Right lobe of liver (tissue), 6 donors: Measurements from ENCODE around the gene MYRIP. TPM values are rescaled to one million over a fixed set of nuclear protein-coding genes. Genes with fewer than 3 reads are reported as not detected.

Source experiments
- ATAC-seq, 4 donors: fragments of 200-7000 bp; cut with Tn5 transposase; one replicate each; pipeline ENCODE4 v1.9.1; 2020; ENCODE audit warnings: mild to moderate bottlenecking in 4 of 4, moderate library complexity in 4 of 4
- DNase-seq, 3 donors: peaks; one replicate each; pipeline ENCODE4 v3.0.0-alpha.2; 2020
- H3K27ac ChIP-seq, 3 donors: fragments of 200-600 bp; one replicate each; pipeline ENCODE4 v1.8.0; 2022
- H3K27me3 ChIP-seq, 2 donors: fragments of 200-600 bp; one replicate each; pipeline ENCODE4 v1.8.0; 2022
- H3K36me3 ChIP-seq, 4 donors: fragments of 200-600 bp; sonication (generic) in 1 of 4; one replicate each; pipeline versions ENCODE4 v1.5.1 to v1.8.0; 2017 to 2022; ENCODE audit warnings: control low read depth in 1 of 4
- H3K4me1 ChIP-seq, 4 donors: fragments of 200-600 bp; sonication (generic) in 1 of 4; one replicate each; pipeline versions ENCODE4 v1.5.1 to v1.8.0; 2017 to 2022; ENCODE audit warnings: control low read depth in 1 of 4
- H3K4me3 ChIP-seq, 3 donors: fragments of 200-600 bp; one replicate each; pipeline ENCODE4 v1.8.0; 2022
- H3K9me3 ChIP-seq, 4 donors: fragments of 200-600 bp; sonication (generic) in 1 of 4; one replicate each; pipeline versions ENCODE4 v1.5.1 to v1.8.0; 2017 to 2022; ENCODE audit warnings: control low read depth in 1 of 4
- POLR2A ChIP-seq: fragments of 450-650 bp; IDR thresholded peaks from one replicate; pipeline ENCODE4 v1.6.1; 2017; ENCODE audit warnings: antibody characterized with exemption, mild to moderate bottlenecking
- WGBS: methylation state at CpG from one replicate; pipeline ENCODE4 v1.1.6; 2018; ENCODE audit warnings: low coverage, low lambda C conversion rate; ENCODE audit not compliant: insufficient coverage; ENCODE audit errors: missing lambda C conversion rate; 5-methylcytosine and 5-hydroxymethylcytosine counted together
- intact Hi-C, 2 donors: fragments of 100-400 bp; cut with DNase I; formaldehyde crosslinking; loops; one replicate each; pipeline versions ENCODE4 v1.11.2 to v1.14.1; 2022
- total RNA-seq, 6 experiments: library from RNA; depleted of rRNA in 2 of 6; stranded (reverse); fragments of >200 nt in 2 of 6; fragmentation: NEBNext Ultra II Directional in 3 of 6; extraction: Animal tissue kit (Norgen Biotek cat#: 25700) in 3 of 6; gene quantifications; one replicate each; pipeline versions ENCODE4 v1.1.0 to v1.2.4, GENCODE V29; 2016 to 2023
- TF ChIP-seq, protein P1 (sequence below), 4 donors: fragments of 200-600 bp in 3 of 4; fragments of 450-650 bp in 1 of 4; IDR thresholded peaks; one replicate each; pipeline versions ENCODE4 v1.5.1 to v1.8.0; 2016 to 2022; ENCODE audit warnings: antibody characterized with exemption in 4 of 4, mild to moderate bottlenecking in 2 of 4
- donor health status: DM: no; HTN: yes; CAD: no.
- donor health status: DM: no; HTN: no; CAD: no.
- donor health status: DM: no; HTN: no; CAD: no.
- donor health status: DM: no; HTN: yes; CAD: no.
- donor health status: DM: no; HTN: yes; CAD: no.

Gene MYRIP
- total RNA-seq, 6 experiments from 2014 or later = 14.3 to 23.2 (median 19.0) TPM

DNA sequence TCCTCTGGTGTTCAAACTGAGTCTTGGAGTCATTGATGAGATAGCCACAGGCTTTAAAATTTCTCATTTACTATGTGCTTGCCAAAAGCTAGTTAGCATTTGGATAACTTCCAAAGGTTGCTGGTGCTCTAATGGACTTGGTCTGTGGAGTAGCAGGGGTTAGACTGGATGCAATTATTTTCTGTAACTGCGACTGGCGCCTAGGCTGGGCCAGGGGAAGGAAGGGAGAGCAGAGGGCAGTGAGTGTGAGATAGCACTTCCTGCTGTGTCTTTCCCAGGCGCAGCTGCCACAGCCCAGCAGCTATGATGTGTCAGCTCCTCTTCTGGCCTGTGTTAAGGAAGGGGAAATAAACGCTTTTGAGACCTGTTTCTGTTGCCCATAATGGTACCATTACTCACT is 98.6 kb downstream of the MYRIP start:
- 66% methylated on average over 3 of the region's 4 CpGs for WGBS
- TF ChIP-seq, protein P1, sequence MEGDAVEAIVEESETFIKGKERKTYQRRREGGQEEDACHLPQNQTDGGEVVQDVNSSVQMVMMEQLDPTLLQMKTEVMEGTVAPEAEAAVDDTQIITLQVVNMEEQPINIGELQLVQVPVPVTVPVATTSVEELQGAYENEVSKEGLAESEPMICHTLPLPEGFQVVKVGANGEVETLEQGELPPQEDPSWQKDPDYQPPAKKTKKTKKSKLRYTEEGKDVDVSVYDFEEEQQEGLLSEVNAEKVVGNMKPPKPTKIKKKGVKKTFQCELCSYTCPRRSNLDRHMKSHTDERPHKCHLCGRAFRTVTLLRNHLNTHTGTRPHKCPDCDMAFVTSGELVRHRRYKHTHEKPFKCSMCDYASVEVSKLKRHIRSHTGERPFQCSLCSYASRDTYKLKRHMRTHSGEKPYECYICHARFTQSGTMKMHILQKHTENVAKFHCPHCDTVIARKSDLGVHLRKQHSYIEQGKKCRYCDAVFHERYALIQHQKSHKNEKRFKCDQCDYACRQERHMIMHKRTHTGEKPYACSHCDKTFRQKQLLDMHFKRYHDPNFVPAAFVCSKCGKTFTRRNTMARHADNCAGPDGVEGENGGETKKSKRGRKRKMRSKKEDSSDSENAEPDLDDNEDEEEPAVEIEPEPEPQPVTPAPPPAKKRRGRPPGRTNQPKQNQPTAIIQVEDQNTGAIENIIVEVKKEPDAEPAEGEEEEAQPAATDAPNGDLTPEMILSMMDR (IDR thresholded peaks at IDR 0.05) = no peak
- TF ChIP-seq POLR2A = no peak
- DNase-seq (peak; percentile 53 to 60 (median 55)), ATAC-seq (peak; percentile 79 to 90 (median 85))
- Histone ChIP-seq H3K9me3 (no peaks in the 10 kb centered on the region), H3K27me3 (no peaks in the 10 kb centered on the region), H3K4me1 (peaks cover 0 to 24% (median 7%) of the 10 kb centered on the region in 4 donors), H3K4me3 (no peak overlapping the region), H3K27ac (peak overlapping the region in 1 of 3 donors; percentile 0), H3K36me3 (no peaks in the 10 kb centered on the region)
- intact Hi-C loops = no loop called here

DNA sequence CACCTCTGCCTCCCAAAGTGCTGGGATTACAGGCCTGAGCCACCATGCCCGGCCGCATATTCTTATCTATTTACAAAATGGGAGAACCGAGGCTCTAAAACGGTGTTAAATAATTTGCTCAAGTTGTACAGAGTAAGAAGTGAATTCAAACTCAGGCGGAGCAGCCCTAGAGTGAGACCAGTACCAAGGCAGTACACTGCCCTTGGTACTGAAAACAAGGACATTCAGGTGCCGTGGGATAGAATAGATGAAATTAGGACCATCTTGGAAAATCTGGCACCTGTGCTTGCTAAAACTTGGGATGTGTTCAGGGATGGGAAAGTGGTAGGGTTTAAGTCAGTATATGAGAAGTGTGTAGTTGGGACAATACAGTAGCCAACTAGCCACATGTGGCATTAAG is 100.7 kb downstream of the MYRIP start:
- no peak overlapping the region for H3K27ac ChIP-seq
- H3K9me3 ChIP-seq = no peaks in the 10 kb centered on the region
- H3K4me1 ChIP-seq = peaks cover 0 to 24% (median 7%) of the 10 kb centered on the region in 4 donors
- DNase-seq (no peak), ATAC-seq (no peak)
- H3K27me3 ChIP-seq = no peaks in the 10 kb centered on the region
- WGBS = 77% methylated on average over 6 of the region's 6 CpGs
- TF ChIP-seq POLR2A = no peak
- TF ChIP-seq, protein P1 (IDR thresholded peaks at IDR 0.05) = no peak
- intact Hi-C loops = no loop called here
- no peak overlapping the region for H3K4me3 ChIP-seq
- no peaks in the 10 kb centered on the region for H3K36me3 ChIP-seq

DNA sequence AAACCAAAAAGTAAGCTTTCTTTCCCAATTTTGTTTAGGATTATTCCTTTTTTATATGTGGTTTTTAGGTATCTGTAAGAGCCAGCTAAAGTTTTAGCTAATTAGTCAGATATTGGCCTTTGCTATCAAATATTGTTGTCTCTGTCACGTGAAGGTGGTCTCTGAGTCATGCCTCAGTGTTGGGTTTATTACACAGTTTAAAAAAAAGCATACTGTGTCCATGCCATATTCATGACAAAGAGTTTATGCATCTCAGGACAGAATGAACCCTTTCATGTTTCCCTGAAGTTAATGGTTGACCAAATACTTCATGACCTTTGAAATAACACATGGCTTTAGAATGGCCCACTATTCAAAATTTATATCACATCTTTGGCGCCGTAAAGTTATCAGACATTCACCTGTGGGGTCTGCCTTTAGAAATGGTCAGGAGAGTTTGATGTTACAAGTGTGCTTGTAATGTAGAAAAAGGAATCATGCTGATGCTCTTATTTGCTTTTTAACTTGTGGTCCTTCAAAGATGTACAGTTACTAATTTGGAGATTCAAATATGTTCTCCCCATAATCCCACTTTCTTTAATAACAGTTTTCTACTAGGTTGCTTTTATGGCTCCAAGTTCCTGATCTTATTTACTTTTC is 101.5 kb downstream of the MYRIP start:
- no peak for DNase-seq

DNA sequence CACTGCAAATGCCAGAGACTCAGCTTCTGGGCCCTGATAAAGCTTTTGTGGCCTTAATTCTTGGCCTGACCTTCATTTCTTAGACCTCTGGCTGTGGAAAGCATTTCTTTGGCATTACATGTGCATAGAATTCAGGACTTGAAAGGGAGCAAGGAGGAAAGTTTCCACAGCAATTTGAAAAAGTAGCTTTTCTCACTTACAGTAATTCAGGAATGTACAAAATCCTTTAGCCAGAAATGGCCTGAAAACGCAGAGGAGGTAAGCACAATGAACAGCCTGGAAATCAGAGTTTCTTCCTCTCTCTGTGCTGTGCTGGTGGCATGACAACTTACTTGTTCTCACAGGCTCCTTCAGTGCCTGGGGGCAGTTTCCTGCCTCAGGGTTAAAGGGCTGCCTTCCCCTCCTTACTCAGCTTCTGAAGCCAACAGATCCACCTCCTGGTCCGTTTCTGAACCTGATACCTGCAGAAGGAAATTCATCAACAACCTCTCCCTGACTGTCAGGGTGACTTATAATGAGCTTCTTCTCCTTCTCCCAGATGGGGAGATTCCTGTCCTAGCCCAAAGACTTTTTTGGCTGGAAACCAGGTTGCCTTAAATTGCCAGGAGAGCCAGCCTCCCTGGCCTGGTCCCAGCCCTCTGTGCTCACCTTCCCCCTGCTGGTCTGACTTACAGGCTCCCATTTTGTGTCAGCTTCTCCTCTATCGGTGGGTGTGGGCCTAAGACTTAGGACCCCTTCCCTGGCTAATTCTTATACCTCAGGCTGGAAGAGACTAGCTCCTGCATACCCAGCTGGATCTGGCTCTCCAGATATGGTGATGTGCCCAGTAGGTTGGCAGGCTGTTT is 102.3 kb downstream of the MYRIP start:
- H3K27ac ChIP-seq = peak overlapping the region; percentile 10 to 29 (median 27)
- 66% methylated on average over 3 of the region's 3 CpGs for WGBS

More for the DNA sequence above, 101.5 kb downstream of the MYRIP start:
- H3K27me3 ChIP-seq = no peaks in the 10 kb centered on the region
- WGBS = 61% methylated on average over 3 of the region's 3 CpGs
- peak overlapping the region in 2 of 3 donors; percentile 10 to 36 for H3K27ac ChIP-seq
- no peaks in the 10 kb centered on the region for H3K9me3 ChIP-seq
- no peak overlapping the region for H3K4me3 ChIP-seq
- peak; percentile 17 to 64 (median 40) for ATAC-seq
- TF ChIP-seq POLR2A = no peak
- TF ChIP-seq, protein P1 (IDR thresholded peaks at IDR 0.05) = no peak
- peaks cover 0 to 24% (median 7%) of the 10 kb centered on the region in 4 donors for H3K4me1 ChIP-seq
- intact Hi-C loops = no loop called here
- H3K36me3 ChIP-seq = no peaks in the 10 kb centered on the region

More for the DNA sequence above, 102.3 kb downstream of the MYRIP start:
- H3K4me3 ChIP-seq = no peak overlapping the region
- H3K9me3 ChIP-seq = no peaks in the 10 kb centered on the region
- TF ChIP-seq, protein P1 (IDR thresholded peaks at IDR 0.05) = no peak
- no peak for TF ChIP-seq POLR2A
- intact Hi-C loops = no loop called here
- H3K36me3 ChIP-seq = no peaks in the 10 kb centered on the region
- H3K4me1 ChIP-seq = peaks cover 0 to 24% (median 7%) of the 10 kb centered on the region in 4 donors
- no peaks in the 10 kb centered on the region for H3K27me3 ChIP-seq
- ATAC-seq = peak; percentile 27 to 61 (median 48)
- no peak for DNase-seq
